GM12892 (cell line): ENCODE data around the gene TIMM44.

Experiments used
- POLR2A ChIP-seq: IDR thresholded peaks from 2 replicates; pipeline ENCODE4 v1.6.1; 2011; ENCODE audit warnings: low read depth, low read length, control low read depth
- POLR2AphosphoS5 ChIP-seq: IDR thresholded peaks from 2 replicates; pipeline ENCODE4 v1.6.1; 2011; ENCODE audit warnings: low read depth, low read length, control low read depth
- TAF1 ChIP-seq: IDR thresholded peaks from 2 replicates; pipeline ENCODE4 v1.6.1; 2011; ENCODE audit warnings: low read depth, mild to moderate bottlenecking, control low read depth, low read length, borderline replicate concordance

- TF ChIP-seq POLR2AphosphoS5 (no peak), TAF1 (no peak), POLR2A (no peak)
Measured at GRCh38 chr19:7879836-7880235, 63.6 kb downstream of the TIMM44 start.
